Tibial artery (tissue), 4 donors: ENCODE results near the gene POU2F1.

Source experiments
- DNase-seq, 2 donors: peaks; one replicate each; pipeline ENCODE4 v3.0.0-alpha.2; 2019
- H3K27ac ChIP-seq, 2 donors: fragments of 200-600 bp; sonication (generic) in 1 of 2; 1 replicate in 1 of 2; 2 replicates in 1 of 2; pipeline ENCODE4 v1.5.1; 2018 to 2019; ENCODE audit warnings: mild to moderate bottlenecking in 1 of 2
- H3K27me3 ChIP-seq, 2 donors: fragments of 200-600 bp; sonication (generic) in 1 of 2; one replicate each; pipeline versions ENCODE4 v1.5.1 to v1.6.0; 2016 to 2019
- H3K36me3 ChIP-seq, 3 donors: fragments of 200-600 bp; sonication (generic) in 2 of 3; one replicate each; pipeline ENCODE4 v1.5.1; 2016 to 2019; ENCODE audit warnings: mild to moderate bottlenecking in 2 of 3
- H3K4me1 ChIP-seq, 4 donors: fragments of 200-600 bp; sonication (generic) in 2 of 4; 1 replicate in 3 of 4; 2 replicates in 1 of 4; pipeline ENCODE4 v1.5.1; 2016 to 2019
- H3K4me3 ChIP-seq, 2 donors: fragments of 200-600 bp; sonication (generic) in 1 of 2; 1 replicate in 1 of 2; 2 replicates in 1 of 2; pipeline ENCODE4 v1.5.1; 2018 to 2019; ENCODE audit warnings: mild to moderate bottlenecking in 2 of 2
- H3K9me3 ChIP-seq, 3 donors: fragments of 200-600 bp; sonication (generic) in 1 of 3; one replicate each; pipeline ENCODE4 v1.5.1; 2016 to 2019
- intact Hi-C: fragments of 100-400 bp; cut with DNase I; formaldehyde crosslinking; loops from one replicate; pipeline ENCODE4 v1.15.0; 2023; ENCODE audit warnings: low total_unique reads
- TF ChIP-seq, protein P1 (sequence below), 2 experiments: fragments of 200-600 bp in 1 of 2; fragments of 450-650 bp in 1 of 2; IDR thresholded peaks; one replicate each; pipeline ENCODE4 v1.5.1; 2017 to 2019; ENCODE audit warnings: antibody characterized with exemption in 2 of 2, mild to moderate bottlenecking in 1 of 2, moderate library complexity in 1 of 2

The POU2F1 gene

DNA sequence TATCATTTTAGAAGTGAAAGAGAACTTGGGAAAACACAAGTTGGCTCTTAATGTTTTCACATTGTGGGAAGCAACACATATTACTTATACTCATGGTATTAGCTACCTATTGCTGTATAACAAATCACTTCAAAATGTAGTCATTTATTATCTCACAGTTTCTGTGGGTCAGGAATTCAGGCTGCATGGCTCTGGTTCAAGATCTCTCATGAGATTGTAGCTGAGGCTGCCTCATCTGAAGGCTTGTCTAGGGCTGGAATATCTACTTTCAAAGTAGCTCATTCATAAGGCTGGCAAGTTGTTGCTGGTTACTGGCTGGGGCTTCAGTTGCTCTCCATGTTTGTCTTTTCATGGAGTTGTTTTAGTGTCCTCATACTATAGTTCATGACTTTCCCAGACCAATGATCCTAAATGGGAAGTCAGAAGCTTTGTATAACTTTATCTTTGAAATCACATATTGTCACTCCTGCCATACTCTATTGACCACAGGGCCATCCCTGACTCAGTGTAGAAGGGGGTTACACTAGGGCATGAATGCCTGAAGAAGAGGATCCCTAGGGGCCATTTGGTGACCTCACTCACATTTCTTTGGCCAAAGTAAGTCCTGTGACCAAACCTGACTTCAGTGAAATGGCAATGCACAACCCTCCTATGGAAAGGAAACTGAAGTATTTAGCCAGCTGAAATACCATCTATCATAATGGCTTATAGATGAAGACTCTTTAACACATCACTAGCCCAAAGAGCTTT is 37.9 kb upstream of the POU2F1 start:
- TF ChIP-seq, protein P1, sequence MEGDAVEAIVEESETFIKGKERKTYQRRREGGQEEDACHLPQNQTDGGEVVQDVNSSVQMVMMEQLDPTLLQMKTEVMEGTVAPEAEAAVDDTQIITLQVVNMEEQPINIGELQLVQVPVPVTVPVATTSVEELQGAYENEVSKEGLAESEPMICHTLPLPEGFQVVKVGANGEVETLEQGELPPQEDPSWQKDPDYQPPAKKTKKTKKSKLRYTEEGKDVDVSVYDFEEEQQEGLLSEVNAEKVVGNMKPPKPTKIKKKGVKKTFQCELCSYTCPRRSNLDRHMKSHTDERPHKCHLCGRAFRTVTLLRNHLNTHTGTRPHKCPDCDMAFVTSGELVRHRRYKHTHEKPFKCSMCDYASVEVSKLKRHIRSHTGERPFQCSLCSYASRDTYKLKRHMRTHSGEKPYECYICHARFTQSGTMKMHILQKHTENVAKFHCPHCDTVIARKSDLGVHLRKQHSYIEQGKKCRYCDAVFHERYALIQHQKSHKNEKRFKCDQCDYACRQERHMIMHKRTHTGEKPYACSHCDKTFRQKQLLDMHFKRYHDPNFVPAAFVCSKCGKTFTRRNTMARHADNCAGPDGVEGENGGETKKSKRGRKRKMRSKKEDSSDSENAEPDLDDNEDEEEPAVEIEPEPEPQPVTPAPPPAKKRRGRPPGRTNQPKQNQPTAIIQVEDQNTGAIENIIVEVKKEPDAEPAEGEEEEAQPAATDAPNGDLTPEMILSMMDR (IDR thresholded peaks at IDR 0.05): no peak
- intact Hi-C loops: no loop called here
- Histone ChIP-seq H3K27ac (no peak overlapping the region), H3K4me3 (no peak overlapping the region), H3K4me1 (peaks cover 0 to 6% (median 0%) of the 10 kb centered on the region in 4 donors), H3K36me3 (no peaks in the 10 kb centered on the region), H3K27me3 (no peaks in the 10 kb centered on the region), H3K9me3 (no peaks in the 10 kb centered on the region)
- DNase-seq: no peak

DNA sequence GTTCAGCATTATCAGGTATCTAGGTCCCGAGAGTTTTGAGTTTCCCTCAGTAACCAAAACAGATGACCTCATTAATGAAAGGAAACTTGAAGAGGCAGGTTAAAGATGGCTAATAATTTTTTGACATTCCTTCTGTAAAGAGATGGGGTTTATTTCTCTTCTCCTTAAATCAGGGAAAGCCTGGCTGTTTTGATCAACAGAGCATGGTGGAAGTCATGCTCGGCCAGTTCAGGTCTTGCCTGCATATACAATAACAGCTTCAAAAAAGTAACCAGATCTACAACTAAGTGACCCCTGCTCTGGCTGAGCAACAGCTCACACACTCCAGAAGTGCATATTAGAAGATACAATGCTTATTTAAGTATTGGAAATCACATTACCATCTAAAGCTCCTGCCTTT is 36.6 kb upstream of the POU2F1 start:
- Histone ChIP-seq H3K4me3 (no peak overlapping the region), H3K9me3 (no peaks in the 10 kb centered on the region), H3K27ac (no peak overlapping the region), H3K27me3 (no peaks in the 10 kb centered on the region), H3K36me3 (no peaks in the 10 kb centered on the region), H3K4me1 (peaks cover 0 to 6% (median 0%) of the 10 kb centered on the region in 4 donors)
- intact Hi-C loops: no loop called here
- DNase-seq: no peak
- TF ChIP-seq, protein P1 (IDR thresholded peaks at IDR 0.05): no peak

DNA sequence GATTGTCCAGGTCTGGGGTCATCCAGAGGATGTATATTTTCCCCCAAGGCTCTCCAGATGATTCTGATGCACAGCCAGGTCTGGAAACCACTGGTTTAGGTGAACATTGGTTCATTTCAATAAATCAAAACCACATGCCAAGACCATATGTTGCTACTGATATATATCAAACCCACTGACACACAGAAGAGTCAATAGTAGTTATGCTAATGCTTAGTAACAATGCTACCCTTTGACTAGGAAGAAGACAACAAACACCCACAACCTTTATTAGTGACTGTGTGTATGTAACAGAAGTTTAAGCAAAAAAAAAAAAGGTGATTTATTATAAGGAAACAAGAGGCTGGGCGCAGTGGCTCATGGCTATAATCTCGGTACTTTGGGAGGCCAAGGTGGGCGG is 35.6 kb upstream of the POU2F1 start:
- Histone ChIP-seq H3K4me3 (no peak overlapping the region), H3K27ac (no peak overlapping the region), H3K9me3 (no peaks in the 10 kb centered on the region), H3K4me1 (peaks cover 0 to 6% (median 0%) of the 10 kb centered on the region in 4 donors), H3K36me3 (no peaks in the 10 kb centered on the region), H3K27me3 (no peaks in the 10 kb centered on the region)
- DNase-seq: no peak
- TF ChIP-seq, protein P1 (IDR thresholded peaks at IDR 0.05): no peak
- intact Hi-C loops: no loop called here

DNA sequence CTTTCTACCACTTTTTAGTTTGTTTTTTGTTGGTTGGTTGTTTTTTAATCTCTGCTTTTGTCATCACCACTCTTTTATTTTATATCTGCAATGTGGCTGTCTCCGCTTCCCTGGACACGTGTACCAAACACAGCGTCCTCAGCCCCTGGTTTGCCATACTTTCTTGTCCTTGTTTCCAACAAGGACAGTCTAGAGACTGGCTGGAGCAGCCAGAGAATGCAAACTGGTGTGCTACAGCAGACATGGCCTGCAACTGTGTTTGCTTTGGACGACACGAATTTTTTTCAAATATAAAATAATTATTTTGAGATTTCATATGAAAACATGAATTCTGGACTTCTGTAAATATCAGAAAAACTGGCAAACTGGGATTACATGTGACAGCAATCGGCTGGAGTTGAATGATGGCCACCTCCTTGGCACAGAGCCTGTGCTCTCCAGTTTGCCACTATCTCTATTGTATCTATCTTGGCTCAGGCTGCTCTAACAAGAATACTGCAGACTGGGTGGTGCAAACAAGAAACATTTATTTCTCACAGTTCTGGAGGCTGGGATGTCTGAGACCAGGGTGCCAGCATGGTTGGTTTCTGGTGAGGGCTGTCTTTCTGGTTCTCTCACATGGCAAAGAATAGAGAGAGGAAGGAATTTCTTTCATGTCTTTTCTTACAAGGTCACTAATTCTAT is 34.6 kb upstream of the POU2F1 start:
- DNase-seq: no peak
- Histone ChIP-seq H3K4me3 (no peak overlapping the region), H3K4me1 (peaks cover 0 to 6% (median 0%) of the 10 kb centered on the region in 4 donors), H3K27ac (no peak overlapping the region), H3K9me3 (no peaks in the 10 kb centered on the region), H3K27me3 (no peaks in the 10 kb centered on the region), H3K36me3 (no peaks in the 10 kb centered on the region)
- intact Hi-C loops: no loop called here
- TF ChIP-seq, protein P1 (IDR thresholded peaks at IDR 0.05): no peak

DNA sequence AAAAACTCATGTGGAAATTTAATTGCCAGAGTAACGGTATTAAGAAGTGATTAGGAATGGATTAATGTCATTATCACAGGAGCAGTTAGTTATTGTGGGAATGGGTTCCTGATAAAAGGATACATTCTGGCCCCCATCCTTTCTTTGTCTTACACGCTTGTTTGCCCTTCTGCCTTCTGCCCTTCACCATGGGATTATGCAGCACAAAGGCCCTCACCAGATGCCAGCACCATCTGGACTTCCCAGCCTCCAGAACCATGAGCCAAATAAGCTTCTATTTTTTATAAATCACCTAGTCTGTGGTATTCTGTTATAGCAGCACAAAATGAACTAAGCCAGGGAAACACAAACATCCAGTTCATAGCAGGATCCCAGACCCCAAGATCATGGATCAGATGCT is 33.9 kb upstream of the POU2F1 start:
- intact Hi-C loops: no loop called here
- Histone ChIP-seq H3K36me3 (no peaks in the 10 kb centered on the region), H3K27me3 (no peaks in the 10 kb centered on the region), H3K4me3 (no peak overlapping the region), H3K27ac (no peak overlapping the region), H3K4me1 (peaks cover 0 to 6% (median 0%) of the 10 kb centered on the region in 4 donors), H3K9me3 (no peaks in the 10 kb centered on the region)
- TF ChIP-seq, protein P1 (IDR thresholded peaks at IDR 0.05): no peak
- DNase-seq: no peak
